Natural killer cell (primary cell): ENCODE data around the gene ANAPC16. TPM values are rescaled to one million over a fixed set of nuclear protein-coding genes. Genes with fewer than 3 reads are reported as not detected.
A peak's percentile ranks its signal among the peaks of the same experiment; 100 is the strongest.

Source experiments
- ATAC-seq, 3 donors: fragments of 150-1000 bp in 2 of 3; fragments of 200-7000 bp in 1 of 3; cut with Tn5 transposase; 1 replicate in 1 of 3; 2 replicates in 2 of 3; pipeline ENCODE4 v1.10.0; 2021; ENCODE audit warnings: mild to moderate bottlenecking in 2 of 3, moderate library complexity in 2 of 3
- DNase-seq, 2 donors: peaks; one replicate each; pipeline versions ENCODE4 v3.0.0 to v3.0.0-alpha.2; 2013 to 2021; ENCODE audit warnings: mixed read lengths in 1 of 2
- H3K27ac ChIP-seq: one replicate; pipeline ENCODE4 v1.5.1; 2013; ENCODE audit warnings: mild to moderate bottlenecking, low read length
- H3K27me3 ChIP-seq: one replicate; pipeline ENCODE4 v1.6.1; 2013; ENCODE audit warnings: low read length; ENCODE audit not compliant: control insufficient read depth, insufficient read depth
- H3K36me3 ChIP-seq: one replicate; pipeline ENCODE4 v1.6.1; 2013; ENCODE audit warnings: low read length; ENCODE audit not compliant: control insufficient read depth, insufficient read depth
- H3K4me1 ChIP-seq: one replicate; pipeline ENCODE4 v1.6.1; 2013; ENCODE audit warnings: low read length; ENCODE audit not compliant: control insufficient read depth, insufficient read depth
- H3K4me3 ChIP-seq: one replicate; pipeline ENCODE4 v1.5.1; 2013; ENCODE audit warnings: low read length
- H3K9me3 ChIP-seq: one replicate; pipeline ENCODE4 v1.6.1; 2013; ENCODE audit warnings: low read length; ENCODE audit not compliant: control insufficient read depth, insufficient read depth
- H3K27ac Mint-ChIP-seq, 2 donors: one replicate each; pipeline ENCODE4 v1.8.0; 2022; ENCODE audit warnings: mild to moderate bottlenecking in 2 of 2, mixed read lengths in 2 of 2, moderate library complexity in 1 of 2
- H3K27me3 Mint-ChIP-seq, 2 donors: one replicate each; pipeline ENCODE4 v1.8.0; 2022; ENCODE audit warnings: low read depth in 2 of 2, mixed read lengths in 2 of 2
- H3K36me3 Mint-ChIP-seq: one replicate; pipeline ENCODE4 v1.8.0; 2022; ENCODE audit warnings: mixed read lengths
- H3K4me1 Mint-ChIP-seq, 2 donors: one replicate each; pipeline ENCODE4 v1.8.0; 2022; ENCODE audit warnings: mixed read lengths in 2 of 2
- H3K4me3 Mint-ChIP-seq: one replicate; pipeline ENCODE4 v1.8.0; 2022; ENCODE audit warnings: mild to moderate bottlenecking, moderate library complexity, mixed read lengths
- H3K9me3 Mint-ChIP-seq, 2 donors: one replicate each; pipeline ENCODE4 v1.8.0; 2022; ENCODE audit warnings: mixed read lengths in 2 of 2
- WGBS: methylation state at CpG from one replicate; pipeline ENCODE4 v1.1.7; 2013; ENCODE audit warnings: missing lambda C conversion rate; ENCODE audit not compliant: insufficient coverage; 5-methylcytosine and 5-hydroxymethylcytosine counted together
- intact Hi-C: fragments of 100-400 bp; cut with micrococcal nuclease; formaldehyde crosslinking; loops from one replicate; pipeline ENCODE4 v1.14.2; 2022
- total RNA-seq, 4 donors: library from RNA; stranded (reverse); fragments of 120-200 nt in 1 of 4; gene quantifications; one replicate each; pipeline versions ENCODE4 v1.2.3 to v1.2.4, GENCODE V29; 2013 to 2022
- TF ChIP-seq, protein P1 (sequence below): fragments of 200-600 bp; IDR thresholded peaks from one replicate; pipeline ENCODE4 v1.8.0; 2022; ENCODE audit warnings: antibody characterized with exemption

ANAPC16 gene
- total RNA-seq, 3 donors from 2014 or later (not counting 1 experiment from before 2014, with no cell fraction given), result 70.9 to 77.0 (median 71.0) TPM

DNA sequence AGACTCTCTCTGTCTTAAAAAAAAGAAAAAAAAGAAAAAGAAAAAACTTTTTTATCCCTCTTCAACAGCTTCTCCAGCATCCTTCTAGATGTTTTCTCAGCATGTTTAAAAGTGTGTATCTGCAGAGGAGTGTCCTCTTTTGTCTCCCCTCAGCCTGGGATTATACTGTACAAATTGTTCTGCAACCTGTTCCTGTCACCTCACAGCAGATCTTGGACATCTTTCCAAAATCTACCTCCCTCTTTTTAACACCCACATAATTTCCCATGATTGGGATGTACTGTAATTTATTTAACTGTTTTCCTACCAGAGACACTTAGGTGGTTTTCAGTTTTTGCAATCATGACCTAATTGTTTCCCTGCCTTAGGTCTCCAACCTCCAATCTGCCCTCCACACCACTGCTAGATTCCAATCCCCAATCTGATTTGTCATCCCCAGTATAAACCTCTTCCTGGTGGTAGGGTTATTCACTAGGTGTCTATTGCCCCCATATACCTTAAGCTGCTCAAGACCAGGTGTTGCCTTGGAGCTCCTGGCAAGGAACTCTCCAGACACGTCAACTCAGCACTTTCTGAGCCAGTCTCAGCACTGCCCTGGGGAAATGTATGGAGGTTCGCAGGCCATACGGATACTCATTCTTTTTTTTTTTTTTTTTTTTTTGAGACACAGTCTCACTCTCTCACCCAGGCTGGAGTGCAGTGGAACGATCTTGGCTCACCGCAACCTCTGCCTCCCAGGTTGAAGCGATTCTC, 40.3 kb downstream of the ANAPC16 start:
- no peak overlapping the region for H3K4me3 ChIP-seq
- no peak overlapping the region for H3K27ac ChIP-seq
- no peaks in the 10 kb centered on the region for H3K36me3 ChIP-seq
- peak overlapping the region; percentile 18 for H3K4me3 Mint-ChIP-seq
- 93% methylated on average over 6 of the region's 6 CpGs for WGBS
- no peaks in the 10 kb centered on the region for H3K27me3 ChIP-seq
- no peaks in the 10 kb centered on the region for H3K27me3 Mint-ChIP-seq
- H3K27ac Mint-ChIP-seq, result peak overlapping the region; percentile 70 to 96
- H3K9me3 Mint-ChIP-seq, result no peaks in the 10 kb centered on the region
- peaks cover 58 to 81% of the 10 kb centered on the region in 2 donors for H3K4me1 Mint-ChIP-seq
- DNase-seq (no peak), ATAC-seq (no peak)
- no peaks in the 10 kb centered on the region for H3K9me3 ChIP-seq
- H3K36me3 Mint-ChIP-seq, result no peaks in the 10 kb centered on the region
- H3K4me1 ChIP-seq, result peaks cover 92% of the 10 kb centered on the region
- TF ChIP-seq, protein P1, sequence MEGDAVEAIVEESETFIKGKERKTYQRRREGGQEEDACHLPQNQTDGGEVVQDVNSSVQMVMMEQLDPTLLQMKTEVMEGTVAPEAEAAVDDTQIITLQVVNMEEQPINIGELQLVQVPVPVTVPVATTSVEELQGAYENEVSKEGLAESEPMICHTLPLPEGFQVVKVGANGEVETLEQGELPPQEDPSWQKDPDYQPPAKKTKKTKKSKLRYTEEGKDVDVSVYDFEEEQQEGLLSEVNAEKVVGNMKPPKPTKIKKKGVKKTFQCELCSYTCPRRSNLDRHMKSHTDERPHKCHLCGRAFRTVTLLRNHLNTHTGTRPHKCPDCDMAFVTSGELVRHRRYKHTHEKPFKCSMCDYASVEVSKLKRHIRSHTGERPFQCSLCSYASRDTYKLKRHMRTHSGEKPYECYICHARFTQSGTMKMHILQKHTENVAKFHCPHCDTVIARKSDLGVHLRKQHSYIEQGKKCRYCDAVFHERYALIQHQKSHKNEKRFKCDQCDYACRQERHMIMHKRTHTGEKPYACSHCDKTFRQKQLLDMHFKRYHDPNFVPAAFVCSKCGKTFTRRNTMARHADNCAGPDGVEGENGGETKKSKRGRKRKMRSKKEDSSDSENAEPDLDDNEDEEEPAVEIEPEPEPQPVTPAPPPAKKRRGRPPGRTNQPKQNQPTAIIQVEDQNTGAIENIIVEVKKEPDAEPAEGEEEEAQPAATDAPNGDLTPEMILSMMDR, result no peak
- intact Hi-C loops, result no loop called here

DNA sequence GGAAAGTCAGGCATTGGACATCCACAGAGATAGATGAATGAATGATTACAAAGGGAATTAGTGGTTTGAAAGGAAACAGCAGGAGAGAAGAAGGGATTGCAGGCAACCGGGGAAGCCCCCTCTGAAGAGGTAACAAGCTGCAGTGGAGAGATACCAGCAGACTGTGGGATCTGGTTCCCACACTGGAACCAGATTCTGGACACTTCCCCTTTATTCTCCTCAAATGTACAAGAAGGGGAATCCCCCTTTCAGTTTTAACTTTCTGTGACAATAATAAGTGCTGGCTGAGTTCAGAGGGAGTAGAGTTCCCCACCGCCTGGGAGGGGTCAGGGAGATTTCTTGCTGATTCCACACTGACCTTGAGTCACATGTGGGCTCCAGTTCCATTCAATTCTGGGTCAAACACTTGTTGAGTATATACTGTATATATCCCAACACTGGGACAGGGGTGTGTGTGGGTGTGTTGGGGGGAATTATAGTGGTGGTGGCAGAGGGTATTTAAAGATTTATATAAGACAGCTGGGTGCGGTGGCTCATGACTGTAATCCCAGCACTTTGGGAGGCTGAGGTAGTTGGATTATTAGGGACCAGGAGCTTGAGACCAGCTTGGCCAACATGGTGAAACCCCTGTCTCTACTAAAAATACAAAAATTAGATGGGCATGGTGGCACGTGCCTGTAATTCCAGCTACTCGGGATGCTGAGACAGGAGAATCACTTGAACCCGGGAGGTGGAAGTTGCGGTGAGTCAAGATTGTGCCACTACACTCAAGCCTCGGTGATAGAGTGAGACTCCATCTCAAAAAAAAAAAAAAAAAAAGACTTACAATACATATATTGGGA, 41.5 kb downstream of the ANAPC16 start:
- Histone ChIP-seq H3K27ac (no peak overlapping the region), H3K4me3 (no peak overlapping the region), H3K9me3 (no peaks in the 10 kb centered on the region), H3K4me1 (peaks cover 92% of the 10 kb centered on the region), H3K36me3 (no peaks in the 10 kb centered on the region), H3K27me3 (no peaks in the 10 kb centered on the region)
- intact Hi-C loops, result no loop called here
- Mint-ChIP-seq H3K4me1 (peaks cover 61 to 80% of the 10 kb centered on the region in 2 donors), H3K4me3 (no peak overlapping the region), H3K36me3 (no peaks in the 10 kb centered on the region), H3K9me3 (no peaks in the 10 kb centered on the region), H3K27me3 (no peaks in the 10 kb centered on the region), H3K27ac (peak overlapping the region in 1 of 2 donors; percentile 96)
- TF ChIP-seq, protein P1, result no peak
- DNase-seq (peak in 1 of 2 donors; percentile 43), ATAC-seq (no peak)
- 70% methylated on average over 7 of the region's 8 CpGs for WGBS

DNA sequence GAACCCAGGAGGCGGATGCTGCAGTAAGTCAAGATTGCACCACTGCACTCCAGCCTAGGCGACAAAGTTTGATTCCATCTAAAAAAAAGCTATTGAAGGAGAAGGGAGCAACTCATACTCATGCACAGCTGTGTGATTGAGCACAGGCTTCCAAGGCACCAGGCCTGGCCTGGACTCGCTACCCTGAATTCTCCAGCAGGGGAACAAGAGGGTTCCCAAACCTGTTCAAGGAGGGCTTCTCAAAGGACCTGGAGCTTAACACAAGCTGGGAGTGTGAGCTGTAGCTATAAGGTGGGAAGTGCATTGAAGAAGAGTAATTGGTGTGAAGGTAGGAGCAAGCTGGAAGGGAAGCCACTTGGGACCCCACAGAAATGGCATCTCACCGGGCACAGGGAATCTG, 42.8 kb downstream of the ANAPC16 start:
- TF ChIP-seq, protein P1, result no peak
- DNase-seq (no peak), ATAC-seq (no peak)
- Mint-ChIP-seq H3K27me3 (no peaks in the 10 kb centered on the region), H3K4me3 (no peak overlapping the region), H3K27ac (peak overlapping the region; percentile 56 to 98), H3K36me3 (no peaks in the 10 kb centered on the region), H3K4me1 (peaks cover 52 to 72% of the 10 kb centered on the region in 2 donors), H3K9me3 (no peaks in the 10 kb centered on the region)
- Histone ChIP-seq H3K36me3 (no peaks in the 10 kb centered on the region), H3K4me1 (peaks cover 91% of the 10 kb centered on the region), H3K4me3 (no peak overlapping the region), H3K27ac (peak overlapping the region; percentile 82), H3K27me3 (no peaks in the 10 kb centered on the region), H3K9me3 (no peaks in the 10 kb centered on the region)
- intact Hi-C loops, result no loop called here
- 98% methylated on average over 4 of the region's 4 CpGs for WGBS
